ENCODE data around the gene SYT14. TPM values are rescaled to one million over a fixed set of nuclear protein-coding genes. Genes with fewer than 3 reads are reported as not detected.

Gene SYT14
- polyA plus RNA-seq, 3 donors = not detected

DNA sequence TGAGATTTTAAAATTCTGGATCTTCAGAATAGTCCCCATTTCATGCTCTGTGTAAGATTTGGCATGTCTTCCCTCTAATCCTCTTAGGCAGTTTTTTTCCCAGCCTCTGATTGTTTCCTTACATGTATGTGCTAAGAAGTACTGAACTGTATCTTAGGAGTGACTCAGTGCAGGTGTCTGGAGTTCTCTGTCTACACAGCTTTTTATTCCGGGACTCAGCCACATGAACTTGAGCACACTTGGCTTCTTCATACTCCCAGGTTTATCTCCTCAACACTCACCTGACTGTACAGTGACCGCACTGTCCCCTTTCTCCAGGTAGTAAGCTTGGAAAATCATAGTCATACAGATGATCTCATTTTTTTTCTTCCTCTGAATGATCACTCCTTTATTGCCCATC lies 50.7 kb downstream of the SYT14 start:
- no peaks in the 10 kb centered on the region for H3K4me1 Mint-ChIP-seq
- Histone ChIP-seq H3K27me3 (ENCODE audit: control insufficient read depth in 2 of 2, insufficient read depth in 2 of 2, low read length in 2 of 2) (no peaks in the 10 kb centered on the region), H3K27ac (ENCODE audit: low read depth in 1 of 2, low read length in 2 of 2) (no peak overlapping the region), H3K36me3 (replicated peaks in 1 of 2; ENCODE audit: control insufficient read depth in 1 of 2, insufficient read depth in 2 of 2, low read length in 2 of 2) (no peaks in the 10 kb centered on the region), H3K9ac (ENCODE audit: insufficient read depth, low read length, poor library complexity, severe bottlenecking) (no peak overlapping the region), H3K9me3 (replicated peaks in 1 of 2; ENCODE audit: control insufficient read depth in 1 of 2, insufficient read depth in 1 of 2, low read length in 2 of 2) (peaks cover 0 to 2% of the 10 kb centered on the region in 2 donors), H2AFZ (ENCODE audit: insufficient read depth, low read depth, low read length, poor library complexity, severe bottlenecking) (no peak overlapping the region), H3K4me1 (ENCODE audit: control insufficient read depth in 1 of 2, insufficient read depth in 2 of 2, low read length in 2 of 2) (no peaks in the 10 kb centered on the region), H3K4me2 (replicated peaks; ENCODE audit: extremely low read depth, low read length, poor library complexity, severe bottlenecking) (no peak overlapping the region), H4K20me1 (ENCODE audit: insufficient read depth, low read length) (no peaks in the 10 kb centered on the region), H3K4me3 (replicated peaks in 1 of 3; ENCODE audit: low read depth in 2 of 3, low read length in 3 of 3) (no peak overlapping the region), H3K79me2 (ENCODE audit: insufficient read depth, low read length) (no peaks in the 10 kb centered on the region)
- intact Hi-C loops (cut with micrococcal nuclease) = no loop called here
- TF ChIP-seq, protein P1, sequence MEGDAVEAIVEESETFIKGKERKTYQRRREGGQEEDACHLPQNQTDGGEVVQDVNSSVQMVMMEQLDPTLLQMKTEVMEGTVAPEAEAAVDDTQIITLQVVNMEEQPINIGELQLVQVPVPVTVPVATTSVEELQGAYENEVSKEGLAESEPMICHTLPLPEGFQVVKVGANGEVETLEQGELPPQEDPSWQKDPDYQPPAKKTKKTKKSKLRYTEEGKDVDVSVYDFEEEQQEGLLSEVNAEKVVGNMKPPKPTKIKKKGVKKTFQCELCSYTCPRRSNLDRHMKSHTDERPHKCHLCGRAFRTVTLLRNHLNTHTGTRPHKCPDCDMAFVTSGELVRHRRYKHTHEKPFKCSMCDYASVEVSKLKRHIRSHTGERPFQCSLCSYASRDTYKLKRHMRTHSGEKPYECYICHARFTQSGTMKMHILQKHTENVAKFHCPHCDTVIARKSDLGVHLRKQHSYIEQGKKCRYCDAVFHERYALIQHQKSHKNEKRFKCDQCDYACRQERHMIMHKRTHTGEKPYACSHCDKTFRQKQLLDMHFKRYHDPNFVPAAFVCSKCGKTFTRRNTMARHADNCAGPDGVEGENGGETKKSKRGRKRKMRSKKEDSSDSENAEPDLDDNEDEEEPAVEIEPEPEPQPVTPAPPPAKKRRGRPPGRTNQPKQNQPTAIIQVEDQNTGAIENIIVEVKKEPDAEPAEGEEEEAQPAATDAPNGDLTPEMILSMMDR (IDR thresholded peaks at IDR 0.05) = no peak
- H3K27ac Mint-ChIP-seq = no peak overlapping the region
- no CpG with 5 or more reads among the region's 2 CpGs for WGBS (ENCODE audit: insufficient coverage)
- peaks cover 2 to 9% (median 4%) of the 10 kb centered on the region in 3 donors for H3K27me3 Mint-ChIP-seq (ENCODE audit: low read depth in 3 of 3)
- no peaks in the 10 kb centered on the region for H3K36me3 Mint-ChIP-seq
- no peak overlapping the region for H3K4me3 Mint-ChIP-seq
- DNase-seq = no peak
- peaks cover 0 to 2% (median 0%) of the 10 kb centered on the region in 7 donors for H3K9me3 Mint-ChIP-seq

DNA sequence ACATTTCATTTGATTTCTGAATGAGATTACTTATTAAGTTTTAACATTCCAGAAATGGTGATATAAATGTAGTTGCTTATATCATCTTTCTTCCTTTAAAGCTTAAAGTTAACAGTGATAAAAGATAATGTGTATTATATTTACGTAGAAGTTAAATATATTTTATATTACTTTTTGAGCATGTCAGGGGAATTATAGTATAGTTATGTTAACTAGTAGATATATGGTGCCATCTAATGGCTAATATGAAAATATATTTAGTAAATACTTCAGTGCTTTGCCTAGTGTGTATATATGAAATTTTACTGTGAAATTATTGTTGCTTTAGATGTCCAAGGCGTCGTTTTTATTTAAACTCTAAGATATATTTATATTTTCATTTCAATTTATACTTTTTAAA lies 51.5 kb downstream of the SYT14 start:
- Histone ChIP-seq H3K9me3 (replicated peaks in 1 of 2; ENCODE audit: control insufficient read depth in 1 of 2, insufficient read depth in 1 of 2, low read length in 2 of 2) (peaks cover 0 to 2% of the 10 kb centered on the region in 2 donors), H3K4me3 (replicated peaks in 1 of 3; ENCODE audit: low read depth in 2 of 3, low read length in 3 of 3) (no peak overlapping the region), H3K27me3 (ENCODE audit: control insufficient read depth in 2 of 2, insufficient read depth in 2 of 2, low read length in 2 of 2) (no peaks in the 10 kb centered on the region), H3K36me3 (replicated peaks in 1 of 2; ENCODE audit: control insufficient read depth in 1 of 2, insufficient read depth in 2 of 2, low read length in 2 of 2) (no peaks in the 10 kb centered on the region), H3K27ac (ENCODE audit: low read depth in 1 of 2, low read length in 2 of 2) (no peak overlapping the region), H4K20me1 (ENCODE audit: insufficient read depth, low read length) (no peaks in the 10 kb centered on the region), H3K79me2 (ENCODE audit: insufficient read depth, low read length) (no peaks in the 10 kb centered on the region), H3K9ac (ENCODE audit: insufficient read depth, low read length, poor library complexity, severe bottlenecking) (no peak overlapping the region), H2AFZ (ENCODE audit: insufficient read depth, low read depth, low read length, poor library complexity, severe bottlenecking) (no peak overlapping the region), H3K4me1 (ENCODE audit: control insufficient read depth in 1 of 2, insufficient read depth in 2 of 2, low read length in 2 of 2) (no peaks in the 10 kb centered on the region), H3K4me2 (replicated peaks; ENCODE audit: extremely low read depth, low read length, poor library complexity, severe bottlenecking) (no peak overlapping the region)
- no peak for DNase-seq
- no CpG with 5 or more reads among the region's 3 CpGs for WGBS (ENCODE audit: insufficient coverage)
- no peak overlapping the region for H3K4me3 Mint-ChIP-seq
- no peaks in the 10 kb centered on the region for H3K4me1 Mint-ChIP-seq
- TF ChIP-seq, protein P1 (IDR thresholded peaks at IDR 0.05) = no peak
- H3K36me3 Mint-ChIP-seq = no peaks in the 10 kb centered on the region
- peaks cover 2 to 9% (median 4%) of the 10 kb centered on the region in 3 donors for H3K27me3 Mint-ChIP-seq (ENCODE audit: low read depth in 3 of 3)
- intact Hi-C loops (cut with micrococcal nuclease) = no loop called here
- H3K27ac Mint-ChIP-seq = no peak overlapping the region
- peaks cover 0 to 2% (median 0%) of the 10 kb centered on the region in 7 donors for H3K9me3 Mint-ChIP-seq

Measured in CD14-positive monocyte (primary cell).